Mesodermal cell (in vitro differentiated cells): ENCODE data around the gene RASL11B.

Experiments used
- H3K27ac ChIP-seq: 2 replicates; pipeline ENCODE4 v1.7.0; 2013; ENCODE audit warnings: mild to moderate bottlenecking, low read depth, low read length, moderate library complexity; ENCODE audit not compliant: severe bottlenecking
- H3K36me3 ChIP-seq: 2 replicates; pipeline ENCODE4 v1.7.1; 2013; ENCODE audit warnings: mild to moderate bottlenecking, low read length, moderate library complexity; ENCODE audit not compliant: control insufficient read depth, insufficient read depth
- H3K4me1 ChIP-seq: one replicate; pipeline ENCODE4 v1.7.1; 2013; ENCODE audit warnings: mild to moderate bottlenecking, low read length; ENCODE audit not compliant: insufficient read depth, control insufficient read depth, poor library complexity, severe bottlenecking
- H3K4me3 ChIP-seq: 2 replicates; pipeline ENCODE4 v1.7.0; 2013; ENCODE audit warnings: low read length, control low read depth, mild to moderate bottlenecking; ENCODE audit not compliant: insufficient read depth, poor library complexity, severe bottlenecking; ENCODE audit errors: extremely low read depth
- H3K9me3 ChIP-seq: 2 replicates; pipeline ENCODE4 v1.7.1; 2013; ENCODE audit warnings: mild to moderate bottlenecking, low read length, moderate library complexity; ENCODE audit not compliant: control insufficient read depth
- WGBS, 2 experiments: methylation state at CpG; one replicate each; pipeline ENCODE4 v1.1.5; 2013; ENCODE audit warnings: missing lambda C conversion rate in 2 of 2; ENCODE audit not compliant: insufficient coverage in 2 of 2; 5-methylcytosine and 5-hydroxymethylcytosine counted together

Gene RASL11B

DNA sequence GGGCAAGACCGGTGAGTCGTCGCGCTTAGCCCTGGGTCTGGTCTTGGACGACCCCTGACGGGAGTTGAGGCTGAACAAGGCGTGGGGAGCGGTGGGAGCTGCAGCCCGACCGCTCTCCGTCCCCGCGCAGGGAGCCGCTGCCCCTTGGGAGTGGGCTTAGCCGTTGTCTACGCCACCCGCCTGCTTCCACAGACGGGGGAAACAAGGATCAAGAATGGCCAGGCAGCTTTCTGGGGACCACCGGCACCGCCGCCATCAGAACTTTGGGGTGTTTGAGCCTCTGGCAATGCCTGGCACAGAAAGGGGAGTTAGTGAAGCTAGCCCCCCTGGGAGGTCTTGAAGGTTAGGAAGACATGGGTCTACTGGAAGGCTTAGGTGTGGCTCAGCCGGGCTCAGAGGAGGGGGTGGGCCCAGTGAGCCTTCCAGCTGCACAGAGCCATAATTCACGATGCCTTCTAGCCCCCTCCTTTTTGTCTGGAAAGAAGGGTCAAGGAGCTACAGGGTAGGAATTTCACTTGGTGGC, 583 bp downstream of the RASL11B start:
- peak overlapping the region; percentile 76 for H3K4me3 ChIP-seq
- peak overlapping the region; percentile 36 for H3K27ac ChIP-seq
- peaks cover 7% of the 10 kb centered on the region for H3K9me3 ChIP-seq
- WGBS, 2 experiments, result 0 to 2% methylated on average over 18 to 21 of the region's 23 CpGs
- peaks cover 35% of the 10 kb centered on the region for H3K36me3 ChIP-seq
- H3K4me1 ChIP-seq, result peaks cover 18% of the 10 kb centered on the region

DNA sequence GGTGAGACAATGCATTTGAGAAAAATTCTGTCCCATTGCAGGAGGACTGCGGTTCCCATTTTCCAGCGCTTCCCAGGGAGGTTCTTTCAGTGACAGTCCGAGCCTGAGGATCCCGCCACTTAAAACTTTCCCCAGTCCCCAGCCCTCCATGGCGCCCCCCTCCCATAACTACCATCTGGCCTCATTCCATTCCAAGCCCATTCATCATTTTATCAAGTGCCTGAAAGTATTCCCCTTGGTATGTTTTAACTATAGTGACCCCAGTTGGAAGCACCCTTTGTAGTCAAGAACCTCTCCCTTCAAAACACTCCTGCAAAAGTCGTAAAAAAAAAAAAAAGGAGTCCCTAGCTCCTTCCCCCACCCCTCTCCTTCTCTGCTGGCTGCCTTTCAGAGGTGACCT, 1.2 kb downstream of the RASL11B start:
- H3K36me3 ChIP-seq, result peaks cover 35% of the 10 kb centered on the region
- peak overlapping the region; percentile 49 for H3K27ac ChIP-seq
- peaks cover 19% of the 10 kb centered on the region for H3K4me1 ChIP-seq
- H3K4me3 ChIP-seq, result peak overlapping the region; percentile 76
- H3K9me3 ChIP-seq, result peaks cover 1% of the 10 kb centered on the region
- 20 to 23% methylated on average over 1 to 6 of the region's 6 CpGs for WGBS, 2 experiments

DNA sequence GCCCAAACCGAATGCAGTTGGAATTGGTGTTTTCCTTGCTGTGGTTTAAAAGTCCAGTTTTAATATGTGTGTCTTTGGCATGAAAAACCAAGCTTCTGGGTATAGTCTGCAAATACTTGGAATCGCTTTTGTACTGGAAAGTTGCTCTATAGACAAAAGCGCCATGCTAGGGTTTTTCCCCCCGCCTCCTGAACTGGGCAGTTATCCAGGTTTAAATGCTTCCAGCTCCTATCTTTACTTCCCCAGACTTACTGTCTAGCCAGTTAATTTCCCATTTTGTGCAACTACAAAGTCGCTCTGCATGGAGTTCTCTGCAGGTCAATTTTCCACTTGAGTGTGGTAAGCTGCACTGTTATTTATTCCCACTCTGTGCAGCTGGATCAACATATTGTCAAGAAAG, 2.7 kb downstream of the RASL11B start:
- H3K4me1 ChIP-seq, result peaks cover 25% of the 10 kb centered on the region
- H3K4me3 ChIP-seq, result peak overlapping the region; percentile 76
- H3K36me3 ChIP-seq, result peaks cover 35% of the 10 kb centered on the region
- H3K9me3 ChIP-seq, result no peaks in the 10 kb centered on the region
- no peak overlapping the region for H3K27ac ChIP-seq
- 89 to 97% methylated on average over 5 of the region's 5 CpGs for WGBS, 2 experiments

DNA sequence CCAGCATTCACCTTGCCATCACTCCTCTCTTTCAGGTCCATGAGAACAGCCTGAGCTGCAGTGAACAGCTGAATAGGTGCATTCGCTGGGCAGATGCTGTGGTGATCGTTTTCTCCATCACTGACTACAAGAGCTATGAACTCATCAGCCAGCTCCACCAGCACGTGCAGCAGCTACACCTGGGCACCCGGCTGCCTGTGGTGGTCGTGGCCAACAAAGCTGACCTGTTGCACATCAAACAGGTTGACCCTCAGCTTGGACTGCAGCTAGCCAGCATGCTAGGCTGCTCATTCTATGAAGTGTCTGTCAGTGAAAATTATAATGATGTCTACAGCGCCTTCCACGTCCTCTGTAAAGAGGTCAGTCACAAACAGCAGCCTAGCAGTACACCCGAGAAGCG, 3.2 kb downstream of the RASL11B start:
- Histone ChIP-seq H3K4me3 (no peak overlapping the region), H3K36me3 (peaks cover 35% of the 10 kb centered on the region), H3K27ac (no peak overlapping the region), H3K9me3 (no peaks in the 10 kb centered on the region), H3K4me1 (peaks cover 26% of the 10 kb centered on the region)
- 97 to 98% methylated on average over 7 to 9 of the region's 9 CpGs for WGBS, 2 experiments

DNA sequence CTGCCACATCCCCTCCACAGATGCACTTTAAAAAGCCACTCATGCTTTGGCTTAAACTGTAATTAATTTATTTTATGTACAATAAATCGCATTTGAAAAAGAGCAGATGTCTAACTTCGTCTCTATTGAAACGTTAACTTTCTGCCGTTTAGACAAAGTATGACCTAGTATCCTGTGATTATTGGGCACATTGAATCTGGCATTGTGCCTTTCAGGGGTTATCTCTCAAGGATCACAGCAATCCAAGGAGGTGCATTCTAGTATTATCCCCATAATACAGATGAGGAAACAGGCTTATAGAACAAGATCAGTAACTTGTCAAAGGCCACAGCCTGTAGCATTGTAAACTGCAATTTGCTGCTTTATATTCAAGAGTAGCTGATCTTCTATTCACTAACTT, 4.6 kb downstream of the RASL11B start:
- Histone ChIP-seq H3K9me3 (no peaks in the 10 kb centered on the region), H3K36me3 (peaks cover 35% of the 10 kb centered on the region), H3K4me1 (peaks cover 24% of the 10 kb centered on the region), H3K4me3 (no peak overlapping the region), H3K27ac (no peak overlapping the region)
- 83 to 94% methylated on average over 3 of the region's 4 CpGs for WGBS, 2 experiments

DNA sequence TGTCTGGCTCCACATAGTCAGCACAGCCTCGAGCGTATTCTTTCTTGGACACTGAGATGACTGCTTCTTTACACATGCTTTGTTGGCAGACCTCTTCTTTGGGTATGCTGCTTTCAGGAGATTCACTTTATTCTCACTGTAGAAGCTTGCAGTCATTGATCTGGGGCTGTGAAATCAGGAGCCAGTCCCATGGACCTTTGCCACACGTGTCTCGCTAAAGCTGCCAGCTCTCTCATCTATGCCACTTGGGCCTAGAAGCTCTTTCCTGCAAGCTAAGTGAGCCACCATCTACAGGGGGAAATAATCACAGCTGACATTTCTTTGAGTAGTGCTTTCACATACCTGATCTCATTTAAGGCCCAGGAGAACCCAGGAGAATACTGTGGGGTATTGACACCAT, 5.0 kb downstream of the RASL11B start:
- WGBS, 2 experiments, result 78 to 95% methylated on average over 4 of the region's 4 CpGs
- no peak overlapping the region for H3K27ac ChIP-seq
- H3K4me3 ChIP-seq, result no peak overlapping the region
- peaks cover 24% of the 10 kb centered on the region for H3K4me1 ChIP-seq
- H3K9me3 ChIP-seq, result no peaks in the 10 kb centered on the region
- H3K36me3 ChIP-seq, result peaks cover 35% of the 10 kb centered on the region

DNA sequence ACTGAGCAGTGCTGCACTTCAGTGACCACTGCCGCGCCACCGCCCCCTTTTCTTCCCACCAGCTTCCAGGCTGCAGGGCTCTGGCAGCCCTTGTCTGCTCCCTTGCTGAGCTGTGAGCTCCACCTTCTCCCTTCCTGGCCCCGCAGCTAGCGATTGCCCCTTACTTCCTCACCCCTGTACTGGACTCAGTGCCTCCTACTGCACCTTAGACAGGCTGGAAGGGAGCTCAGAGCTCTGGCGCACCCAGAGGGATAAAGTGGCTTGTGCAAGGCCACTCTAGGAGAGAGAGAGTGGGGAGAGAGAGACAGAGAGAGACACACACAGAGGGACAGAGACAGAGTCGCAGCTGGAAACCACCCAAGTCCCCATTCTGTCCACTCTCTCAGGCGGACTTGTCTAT, 6.0 kb downstream of the RASL11B start:
- peaks cover 27% of the 10 kb centered on the region for H3K4me1 ChIP-seq
- peaks cover 35% of the 10 kb centered on the region for H3K36me3 ChIP-seq
- no peak overlapping the region for H3K27ac ChIP-seq
- no peak overlapping the region for H3K4me3 ChIP-seq
- WGBS, 2 experiments, result 80% methylated on average over 1 to 4 of the region's 8 CpGs
- H3K9me3 ChIP-seq, result no peaks in the 10 kb centered on the region

DNA sequence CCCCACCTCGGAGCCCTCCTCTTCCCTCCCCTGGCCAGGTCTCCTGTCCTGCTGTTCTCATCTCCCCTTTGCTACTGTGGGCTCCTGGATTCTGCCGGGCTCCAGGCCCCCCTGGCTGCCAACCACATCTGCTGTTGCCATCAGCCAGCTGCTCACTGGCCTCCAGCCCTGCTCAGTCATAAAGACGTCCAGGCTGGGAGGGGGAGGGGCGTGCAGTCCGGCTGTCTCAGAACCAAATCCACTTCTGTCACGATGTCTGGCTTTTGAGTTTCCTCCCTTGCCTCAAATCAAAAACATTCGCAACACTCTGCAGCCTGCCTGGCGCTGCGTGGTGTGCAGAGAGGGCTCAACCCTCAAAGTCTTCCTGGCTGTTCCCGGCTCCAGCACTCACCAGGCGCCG, 7.1 kb downstream of the RASL11B start:
- peaks cover 30% of the 10 kb centered on the region for H3K36me3 ChIP-seq
- no peak overlapping the region for H3K4me3 ChIP-seq
- 86 to 93% methylated on average over 8 to 9 of the region's 12 CpGs for WGBS, 2 experiments
- H3K4me1 ChIP-seq, result peaks cover 27% of the 10 kb centered on the region
- no peaks in the 10 kb centered on the region for H3K9me3 ChIP-seq
- no peak overlapping the region for H3K27ac ChIP-seq

DNA sequence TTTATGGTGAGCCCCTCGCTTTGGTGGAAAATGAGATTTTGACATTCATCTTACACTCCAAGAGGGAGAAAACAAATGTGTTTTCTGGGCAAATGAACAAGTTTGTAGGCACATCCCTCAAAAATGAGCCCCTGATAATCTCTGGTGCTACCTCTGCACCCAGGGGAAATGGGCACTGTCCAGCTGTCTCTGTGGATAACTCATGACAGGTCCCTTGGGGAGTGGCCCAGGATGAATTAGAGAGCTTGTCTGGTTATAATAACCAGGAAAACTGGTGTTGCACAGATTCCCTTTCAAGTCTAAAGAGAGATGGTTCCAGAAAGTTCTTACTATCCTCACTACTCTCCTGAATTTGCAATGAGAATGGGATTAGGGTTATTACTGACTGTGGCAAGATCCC, 7.5 kb downstream of the RASL11B start:
- no peaks in the 10 kb centered on the region for H3K9me3 ChIP-seq
- peaks cover 25% of the 10 kb centered on the region for H3K36me3 ChIP-seq
- H3K4me1 ChIP-seq, result peaks cover 32% of the 10 kb centered on the region
- H3K4me3 ChIP-seq, result no peak overlapping the region
- WGBS, 2 experiments, result no CpG with 5 or more reads among the region's 1 CpG
- H3K27ac ChIP-seq, result no peak overlapping the region

DNA sequence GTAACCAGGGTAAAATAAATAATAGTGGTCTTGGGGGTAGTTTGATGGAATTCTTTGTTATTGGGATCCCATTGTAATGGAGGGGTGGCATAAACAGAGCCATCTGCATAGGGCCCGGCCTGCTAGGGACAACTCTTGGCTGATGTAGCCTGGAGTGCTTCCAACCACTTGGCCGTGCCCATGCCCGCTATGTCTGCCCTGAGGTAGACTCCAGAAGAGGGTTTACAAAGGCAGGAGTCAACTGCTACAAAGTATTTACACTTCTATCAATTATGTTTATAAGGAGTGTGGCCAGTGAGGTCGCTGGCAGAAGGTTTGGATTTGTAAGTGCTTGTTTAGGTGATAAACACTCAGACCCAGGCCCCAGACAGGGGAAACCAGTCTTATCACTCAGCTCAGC, 8.1 kb downstream of the RASL11B start:
- no peak overlapping the region for H3K27ac ChIP-seq

DNA sequence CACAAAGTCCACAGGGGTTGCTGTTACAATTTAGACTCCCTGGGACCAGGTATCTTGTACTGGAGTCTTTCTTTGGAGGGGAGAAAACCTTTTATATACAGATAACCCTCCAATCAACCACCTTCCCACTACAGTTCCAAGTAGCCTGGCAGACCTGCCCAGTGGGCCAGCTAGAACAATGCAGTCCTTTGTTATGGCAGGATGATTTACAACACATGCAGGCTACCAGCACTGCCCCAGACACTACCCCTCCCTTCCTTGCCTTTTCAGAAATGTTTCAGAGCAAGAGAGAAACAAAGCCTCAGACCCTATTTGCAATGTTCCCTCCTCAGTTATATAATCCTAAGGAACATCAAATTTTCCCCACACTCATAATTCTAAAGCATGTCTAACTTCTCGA, 11.1 kb downstream of the RASL11B start:
- no peak overlapping the region for H3K4me3 ChIP-seq
- H3K27ac ChIP-seq, result peak overlapping the region; percentile 89
- WGBS, 2 experiments, result no CpG with 5 or more reads among the region's 1 CpG
- no peaks in the 10 kb centered on the region for H3K9me3 ChIP-seq
- no peaks in the 10 kb centered on the region for H3K36me3 ChIP-seq
- peaks cover 39% of the 10 kb centered on the region for H3K4me1 ChIP-seq

More for the DNA sequence above, 8.1 kb downstream of the RASL11B start:
- no peak overlapping the region for H3K4me3 ChIP-seq
- H3K4me1 ChIP-seq, result peaks cover 37% of the 10 kb centered on the region
- WGBS, 2 experiments, result 95% methylated on average over 4 of the region's 4 CpGs; no CpG with 5 or more reads in 1 of the 2 experiments
- H3K36me3 ChIP-seq, result peaks cover 19% of the 10 kb centered on the region
- H3K9me3 ChIP-seq, result no peaks in the 10 kb centered on the region
